KOPT-K1 (cell line): ENCODE results near the gene ANKS4B.

Source experiments
- H3K27ac ChIP-seq: fragments of 200-600 bp; sonication (generic); 2 replicates; pipeline ENCODE4 v1.5.1; 2016; ENCODE audit warnings: antibody characterized with exemption, mild to moderate bottlenecking, low read depth, low read length; ENCODE audit not compliant: poor library complexity, severe bottlenecking
- H3K36me3 ChIP-seq: fragments of 200-600 bp; sonication (generic); 2 replicates; pipeline ENCODE4 v1.5.1; 2017; ENCODE audit warnings: antibody characterized with exemption, mild to moderate bottlenecking, low read length, moderate library complexity; ENCODE audit not compliant: insufficient read depth
- H3K9me3 ChIP-seq: fragments of 200-600 bp; sonication (generic); 2 replicates; pipeline ENCODE4 v1.5.1; 2017; ENCODE audit warnings: antibody characterized with exemption, low read length, mild to moderate bottlenecking; ENCODE audit not compliant: insufficient read depth, poor library complexity, severe bottlenecking

ANKS4B gene

GRCh38 chr16:21205303-21205702, 28.2 kb upstream of the ANKS4B start:
- H3K27ac ChIP-seq = no peak overlapping the region
- H3K36me3 ChIP-seq = no peaks in the 10 kb centered on the region
- H3K9me3 ChIP-seq = no peaks in the 10 kb centered on the region

DNA sequence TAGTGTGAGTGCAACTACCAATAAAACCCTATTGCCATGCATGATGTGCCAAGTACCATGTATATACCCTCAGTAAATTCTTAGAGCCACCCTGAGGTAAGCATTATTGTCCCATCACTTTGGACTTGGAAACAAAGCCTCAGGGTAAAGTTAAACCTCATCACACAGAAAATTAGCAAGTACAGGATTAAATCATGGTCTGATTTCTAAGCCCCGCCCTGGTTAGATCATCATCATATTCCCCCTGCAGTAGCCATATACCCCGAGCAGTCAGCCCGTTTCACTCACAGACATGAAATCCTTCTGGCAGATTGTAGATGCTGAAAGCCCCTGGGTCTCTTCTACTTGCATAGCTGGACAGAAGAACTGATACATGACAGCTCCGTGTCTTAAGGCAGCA, 26.9 kb upstream of the ANKS4B start:
- Histone ChIP-seq H3K27ac (no peak overlapping the region), H3K9me3 (no peaks in the 10 kb centered on the region), H3K36me3 (no peaks in the 10 kb centered on the region)

GRCh38 chr16:21208446-21209230, 24.9 kb upstream of the ANKS4B start:
- Histone ChIP-seq H3K9me3 (no peaks in the 10 kb centered on the region), H3K27ac (no peak overlapping the region), H3K36me3 (no peaks in the 10 kb centered on the region)

- no peaks in the 10 kb centered on the region for H3K36me3 ChIP-seq
- no peaks in the 10 kb centered on the region for H3K9me3 ChIP-seq
- H3K27ac ChIP-seq = no peak within 1 kb of the TSS
Observed at GRCh38 chr16:21211486-21211885, 22.0 kb upstream of the ANKS4B start, which contains the start of gene ZP2. ZP2 (minus strand) TSS chr16:21211574; CDS start chr16:21211547, 27 bp downstream.

- no peaks in the 10 kb centered on the region for H3K9me3 ChIP-seq
- H3K27ac ChIP-seq = no peak overlapping the region
- H3K36me3 ChIP-seq = no peaks in the 10 kb centered on the region
Observed at GRCh38 chr16:21214086-21214485, 19.4 kb upstream of the ANKS4B start.

GRCh38 chr16:21217121-21217520, 16.4 kb upstream of the ANKS4B start:
- no peak overlapping the region for H3K27ac ChIP-seq
- H3K9me3 ChIP-seq = no peaks in the 10 kb centered on the region

GRCh38 chr16:21218153-21218552, 15.3 kb upstream of the ANKS4B start:
- no peak overlapping the region for H3K27ac ChIP-seq
- no peaks in the 10 kb centered on the region for H3K9me3 ChIP-seq
- no peaks in the 10 kb centered on the region for H3K36me3 ChIP-seq

More at GRCh38 chr16:21217121-21217520, 16.4 kb upstream of the ANKS4B start:
- H3K36me3 ChIP-seq = no peaks in the 10 kb centered on the region

DNA sequence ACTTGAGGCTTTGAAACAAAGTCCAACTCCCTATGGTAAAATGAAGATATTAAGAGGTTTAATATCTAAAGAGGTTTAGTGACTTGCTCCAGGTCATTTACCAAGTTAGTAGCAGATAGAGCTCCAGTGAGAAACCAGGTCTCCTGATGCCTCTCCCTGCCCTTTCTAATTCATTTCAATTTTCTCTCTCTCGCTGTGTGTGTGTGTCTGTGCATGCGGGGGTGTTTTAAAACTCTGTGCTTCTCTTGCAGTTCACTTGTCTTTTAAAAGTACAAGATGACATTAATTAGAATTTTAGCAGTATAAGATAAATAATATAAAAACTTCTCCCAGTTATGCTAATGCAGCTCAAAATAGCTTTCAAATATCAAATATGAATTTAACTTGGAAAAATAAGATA, 13.9 kb upstream of the ANKS4B start:
- H3K9me3 ChIP-seq = no peaks in the 10 kb centered on the region

DNA sequence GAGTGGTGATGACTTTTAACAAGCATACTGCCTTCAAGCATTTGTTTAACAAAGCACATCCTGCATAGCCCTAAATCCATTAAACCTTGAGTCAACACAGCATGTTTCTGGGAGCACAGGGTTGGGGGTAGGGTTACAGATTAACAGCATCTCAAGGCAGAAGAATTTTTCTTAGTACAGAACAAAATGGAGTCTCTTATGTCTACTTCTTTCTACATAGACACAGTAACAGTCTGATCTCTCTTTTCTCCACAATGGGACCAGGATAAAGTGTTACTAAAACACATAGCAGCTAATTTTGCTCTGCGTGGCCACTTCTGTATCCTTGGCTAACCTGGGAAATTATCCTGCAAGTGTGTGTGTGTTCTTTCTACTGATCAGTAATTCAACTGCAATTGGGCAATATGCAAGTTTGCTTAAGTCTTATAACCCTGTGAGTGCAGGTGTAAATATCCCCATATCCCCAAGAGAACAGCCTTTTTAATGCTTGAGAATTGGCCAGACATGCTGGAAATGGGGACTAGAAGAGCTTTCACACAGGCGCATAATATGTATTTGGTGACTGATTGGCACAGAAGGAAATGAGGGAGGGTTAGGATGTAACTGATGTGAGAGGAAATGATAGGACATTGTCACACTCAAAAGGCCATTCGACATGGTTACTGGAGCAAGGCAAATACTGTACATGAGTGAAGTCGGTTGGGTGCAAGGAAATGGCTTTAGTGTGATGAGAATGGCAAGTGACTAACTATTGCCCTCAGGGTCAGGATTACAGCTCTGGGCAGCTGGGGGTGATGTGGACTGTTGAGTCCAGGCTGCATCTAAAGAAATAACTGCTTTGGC, 10.8 kb upstream of the ANKS4B start:
- no peaks in the 10 kb centered on the region for H3K36me3 ChIP-seq
- no peak overlapping the region for H3K27ac ChIP-seq
- H3K9me3 ChIP-seq = no peaks in the 10 kb centered on the region

More for the DNA sequence above, 13.9 kb upstream of the ANKS4B start:
- Histone ChIP-seq H3K36me3 (no peaks in the 10 kb centered on the region), H3K27ac (no peak overlapping the region)

DNA sequence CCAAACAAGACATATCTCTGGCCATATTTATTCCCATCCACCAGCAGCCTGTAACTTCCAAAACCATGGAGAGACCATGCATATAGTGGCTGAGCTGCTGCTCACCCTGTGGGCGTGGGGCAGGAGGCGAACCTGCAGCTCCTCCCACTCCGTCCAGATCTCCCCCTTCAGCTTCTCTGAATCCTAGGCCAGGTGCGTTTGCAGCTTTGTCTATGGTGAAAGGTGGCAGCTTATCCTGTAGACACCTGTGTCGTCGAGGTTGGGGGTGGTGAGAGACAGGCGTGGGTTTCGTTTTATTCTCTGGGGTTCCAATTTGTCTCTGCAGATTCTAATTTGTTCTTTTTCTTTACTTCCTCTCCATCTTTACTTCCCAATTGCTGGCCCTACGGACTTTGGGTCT, 9.7 kb upstream of the ANKS4B start:
- Histone ChIP-seq H3K9me3 (no peaks in the 10 kb centered on the region), H3K36me3 (no peaks in the 10 kb centered on the region), H3K27ac (no peak overlapping the region)

- Histone ChIP-seq H3K9me3 (no peaks in the 10 kb centered on the region), H3K36me3 (no peaks in the 10 kb centered on the region), H3K27ac (no peak overlapping the region)
Observed at GRCh38 chr16:21224800-21225199, 8.7 kb upstream of the ANKS4B start.

DNA sequence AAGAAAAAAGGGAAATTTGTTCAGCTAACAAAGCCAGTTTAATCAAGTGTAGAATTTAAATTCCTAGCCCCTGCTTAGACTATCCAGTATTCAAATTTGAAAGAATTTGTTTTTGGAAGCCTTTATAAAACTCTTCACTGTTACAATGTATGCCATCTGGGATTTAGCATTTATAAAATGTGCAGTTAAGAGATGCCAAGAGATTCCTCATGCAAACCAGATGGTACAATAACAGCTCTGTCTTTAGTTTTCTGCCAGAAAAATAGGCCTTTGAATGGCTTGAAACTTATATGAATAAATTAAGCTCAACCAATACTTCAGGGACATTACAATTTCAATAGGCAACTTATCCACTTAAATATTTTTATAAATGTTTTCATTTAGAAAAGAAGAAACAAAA, 6.8 kb upstream of the ANKS4B start:
- no peaks in the 10 kb centered on the region for H3K36me3 ChIP-seq
- no peak overlapping the region for H3K27ac ChIP-seq
- no peaks in the 10 kb centered on the region for H3K9me3 ChIP-seq

DNA sequence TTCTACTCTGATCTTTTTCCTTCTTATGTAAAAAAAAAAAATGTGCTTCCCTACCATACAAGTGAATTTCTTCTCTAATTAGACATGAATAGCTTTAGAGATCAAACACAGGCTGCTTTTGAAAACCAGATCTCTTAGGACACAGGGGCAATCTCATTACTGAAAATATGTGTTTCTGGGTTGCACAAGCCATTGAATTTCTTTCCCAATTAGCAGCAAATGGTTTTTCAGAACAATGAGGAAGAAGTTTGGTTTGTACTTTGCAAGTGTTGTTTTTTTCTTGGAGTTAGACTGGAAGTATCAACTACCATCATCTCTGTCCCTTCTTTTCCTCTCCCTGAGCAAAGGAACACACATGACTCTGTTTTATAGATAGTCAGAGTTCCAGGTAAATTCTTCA, 5.6 kb upstream of the ANKS4B start:
- no peaks in the 10 kb centered on the region for H3K36me3 ChIP-seq
- H3K27ac ChIP-seq = no peak overlapping the region
- no peaks in the 10 kb centered on the region for H3K9me3 ChIP-seq

GRCh38 chr16:21228361-21228872, 5.1 kb upstream of the ANKS4B start:
- Histone ChIP-seq H3K9me3 (no peaks in the 10 kb centered on the region), H3K36me3 (no peaks in the 10 kb centered on the region), H3K27ac (no peak overlapping the region)

- no peaks in the 10 kb centered on the region for H3K36me3 ChIP-seq
Observed at GRCh38 chr16:21233045-21233520, 416 bp upstream of the ANKS4B start.

More at GRCh38 chr16:21233045-21233520, 416 bp upstream of the ANKS4B start:
- Histone ChIP-seq H3K9me3 (no peaks in the 10 kb centered on the region), H3K27ac (no peak overlapping the region)
